Measurements from ENCODE around the gene SLC27A5.
"Not testable (repeated sequence)": the region's sequence is repeated elsewhere in the genome, so short reads cannot be mapped to it uniquely, and the experiment has no call there.

Gene SLC27A5

GRCh38 chr19:58513694-58514563 is 2.1 kb upstream of the SLC27A5 start:
- peaks cover 34 to 51% of the 10 kb centered on the region in 2 donors for H3K4me1 ChIP-seq (ENCODE audit: control insufficient read depth in 1 of 2, insufficient read depth in 2 of 2, low read length in 2 of 2)
- peaks cover 11 to 19% of the 10 kb centered on the region in 2 donors for H3K36me3 ChIP-seq (ENCODE audit: control insufficient read depth in 1 of 2, insufficient read depth in 2 of 2, low read length in 2 of 2)
- no peaks in the 10 kb centered on the region for H3K9me3 ChIP-seq (ENCODE audit: control insufficient read depth in 1 of 2, low read length in 2 of 2)
- peak overlapping the region; percentile 1 for H3K27ac ChIP-seq (ENCODE audit: low read depth, low read length)
- H3K4me3 ChIP-seq (ENCODE audit: low read depth in 1 of 2, low read length in 2 of 2) = peak overlapping the region; percentile 50 to 67
- H3K27me3 ChIP-seq (ENCODE audit: control insufficient read depth in 1 of 2, insufficient read depth in 2 of 2, low read length in 2 of 2) = no peaks in the 10 kb centered on the region
- peak overlapping the region; percentile 42 to 64 for H3K9ac ChIP-seq (ENCODE audit: low read depth in 1 of 2, low read length in 2 of 2)

DNA sequence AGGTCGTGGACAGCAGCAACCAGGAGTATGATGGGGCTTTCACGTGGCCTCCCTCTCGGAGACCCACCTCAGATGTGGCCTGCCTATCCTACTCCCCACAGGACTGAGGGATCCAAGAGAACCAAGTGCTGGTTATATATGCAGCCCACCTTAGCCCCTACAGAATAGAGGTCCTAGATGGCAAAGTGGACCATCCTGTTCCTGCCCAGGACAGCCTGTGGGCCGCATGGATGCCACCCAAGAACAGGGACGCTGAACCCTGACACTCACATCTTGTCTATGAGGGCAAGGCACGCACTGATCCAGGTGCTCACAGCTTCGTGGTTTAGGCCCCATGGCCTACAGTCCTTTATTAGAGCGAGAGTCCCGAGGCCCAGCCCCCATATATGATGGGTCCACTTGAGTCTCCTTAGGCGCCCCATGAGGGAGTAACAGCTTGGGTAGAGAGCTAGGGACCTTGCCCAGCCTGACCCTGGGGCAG is 1.5 kb upstream of the SLC27A5 start:
- Histone ChIP-seq H3K9me3 (ENCODE audit: control insufficient read depth in 1 of 2, low read length in 2 of 2) (no peaks in the 10 kb centered on the region), H3K36me3 (ENCODE audit: control insufficient read depth in 1 of 2, insufficient read depth in 2 of 2, low read length in 2 of 2) (peaks cover 11 to 19% of the 10 kb centered on the region in 2 donors), H3K4me1 (ENCODE audit: control insufficient read depth in 1 of 2, insufficient read depth in 2 of 2, low read length in 2 of 2) (peaks cover 28 to 45% of the 10 kb centered on the region in 2 donors), H3K9ac (ENCODE audit: low read depth in 1 of 2, low read length in 2 of 2) (peak overlapping the region; percentile 42 to 64), H3K27ac (ENCODE audit: low read depth, low read length) (peak overlapping the region; percentile 1), H3K4me3 (ENCODE audit: low read depth in 1 of 2, low read length in 2 of 2) (peak overlapping the region in 1 of 2 donors; percentile 44), H3K27me3 (ENCODE audit: control insufficient read depth in 1 of 2, insufficient read depth in 2 of 2, low read length in 2 of 2) (no peaks in the 10 kb centered on the region)

GRCh38 chr19:58510084-58510862 is 1.5 kb downstream of the SLC27A5 start:
- no peak overlapping the region for H3K9ac ChIP-seq (ENCODE audit: low read depth in 1 of 2, low read length in 2 of 2)
- peaks cover 25 to 28% of the 10 kb centered on the region in 2 donors for H3K4me1 ChIP-seq (ENCODE audit: control insufficient read depth in 1 of 2, insufficient read depth in 2 of 2, low read length in 2 of 2)
- no peaks in the 10 kb centered on the region for H3K27me3 ChIP-seq (ENCODE audit: control insufficient read depth in 1 of 2, insufficient read depth in 2 of 2, low read length in 2 of 2)
- H3K9me3 ChIP-seq (ENCODE audit: control insufficient read depth in 1 of 2, low read length in 2 of 2) = no peaks in the 10 kb centered on the region
- H3K4me3 ChIP-seq (ENCODE audit: low read depth in 1 of 2, low read length in 2 of 2) = no peak overlapping the region
- no peak overlapping the region for H3K27ac ChIP-seq (ENCODE audit: low read depth, low read length)
- H3K36me3 ChIP-seq (ENCODE audit: control insufficient read depth in 1 of 2, insufficient read depth in 2 of 2, low read length in 2 of 2) = peaks cover 0 to 2% of the 10 kb centered on the region in 2 donors

DNA sequence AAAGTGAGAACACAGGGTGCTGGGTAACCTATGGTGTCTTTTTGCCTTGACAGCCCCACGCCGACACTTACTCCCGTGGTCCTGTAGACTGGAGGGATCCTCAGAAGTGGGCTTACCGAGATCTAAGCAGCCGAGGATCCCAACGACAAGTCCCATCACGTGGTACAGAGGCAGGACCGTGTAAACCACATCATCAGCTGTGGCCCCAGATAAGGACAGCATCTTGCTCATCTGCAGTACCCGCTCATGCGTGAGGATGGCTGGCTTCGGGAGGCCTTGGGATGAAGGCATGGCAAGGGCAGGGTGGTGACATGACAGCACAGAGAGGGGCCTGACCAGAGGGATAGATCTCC is 2.1 kb downstream of the SLC27A5 start:
- no peak overlapping the region for H3K27ac ChIP-seq (ENCODE audit: low read depth, low read length)
- H3K36me3 ChIP-seq (ENCODE audit: control insufficient read depth in 1 of 2, insufficient read depth in 2 of 2, low read length in 2 of 2) = peaks cover 0 to 2% of the 10 kb centered on the region in 2 donors
- no peaks in the 10 kb centered on the region for H3K27me3 ChIP-seq (ENCODE audit: control insufficient read depth in 1 of 2, insufficient read depth in 2 of 2, low read length in 2 of 2)
- no peak overlapping the region for H3K9ac ChIP-seq (ENCODE audit: low read depth in 1 of 2, low read length in 2 of 2)
- H3K4me3 ChIP-seq (ENCODE audit: low read depth in 1 of 2, low read length in 2 of 2) = no peak overlapping the region
- H3K4me1 ChIP-seq (ENCODE audit: control insufficient read depth in 1 of 2, insufficient read depth in 2 of 2, low read length in 2 of 2) = peaks cover 25 to 28% of the 10 kb centered on the region in 2 donors
- no peaks in the 10 kb centered on the region for H3K9me3 ChIP-seq (ENCODE audit: control insufficient read depth in 1 of 2, low read length in 2 of 2)

DNA sequence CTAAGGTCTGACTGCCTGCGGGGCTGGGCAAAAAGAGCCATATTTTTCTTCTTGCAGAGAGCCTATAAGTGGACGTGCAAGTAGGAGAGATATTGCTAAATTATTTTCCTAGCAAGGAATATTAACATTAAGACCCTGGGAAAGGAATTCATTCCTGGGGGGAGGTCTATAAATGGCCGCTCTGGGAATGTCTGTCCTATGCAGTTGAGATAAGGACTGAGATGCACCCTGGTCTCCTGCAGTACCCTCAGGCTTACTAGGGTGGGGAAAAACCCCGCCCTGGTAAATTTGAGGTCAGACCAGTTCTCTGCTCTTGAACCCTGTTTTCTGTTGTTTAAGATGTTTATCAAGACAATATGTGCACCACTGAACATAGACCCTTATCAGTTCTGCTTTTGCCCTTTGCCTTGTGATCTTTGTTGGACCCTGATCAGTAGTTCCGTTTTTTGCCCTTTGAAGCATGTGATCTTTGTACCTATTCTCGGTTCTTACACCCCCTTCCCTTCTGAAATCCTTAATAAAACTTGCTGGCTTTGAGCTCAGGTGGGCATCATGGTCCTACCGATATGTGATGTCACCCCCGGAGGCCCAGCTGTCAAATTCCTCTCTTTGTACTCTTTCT is 4.1 kb downstream of the SLC27A5 start:
- peaks cover 11 to 13% of the 10 kb centered on the region in 2 donors for H3K4me1 ChIP-seq (ENCODE audit: control insufficient read depth in 1 of 2, insufficient read depth in 2 of 2, low read length in 2 of 2)
- H3K36me3 ChIP-seq (ENCODE audit: control insufficient read depth in 1 of 2, insufficient read depth in 2 of 2, low read length in 2 of 2); H3K27me3 ChIP-seq (ENCODE audit: control insufficient read depth in 1 of 2, insufficient read depth in 2 of 2, low read length in 2 of 2): not testable (repeated sequence)

GRCh38 chr19:58500242-58500641 is 11.6 kb downstream of the SLC27A5 start:
- Histone ChIP-seq H3K4me1 (ENCODE audit: control insufficient read depth in 1 of 2, insufficient read depth in 2 of 2, low read length in 2 of 2) (peaks cover 8 to 17% of the 10 kb centered on the region in 2 donors), H3K36me3 (ENCODE audit: control insufficient read depth in 1 of 2, insufficient read depth in 2 of 2, low read length in 2 of 2) (no peaks in the 10 kb centered on the region), H3K9ac (ENCODE audit: low read depth in 1 of 2, low read length in 2 of 2) (no peak overlapping the region), H3K4me3 (ENCODE audit: low read depth in 1 of 2, low read length in 2 of 2) (peak overlapping the region; percentile 70 to 74), H3K27ac (ENCODE audit: low read depth, low read length) (no peak overlapping the region), H3K9me3 (ENCODE audit: control insufficient read depth in 1 of 2, low read length in 2 of 2) (no peaks in the 10 kb centered on the region), H3K27me3 (ENCODE audit: control insufficient read depth in 1 of 2, insufficient read depth in 2 of 2, low read length in 2 of 2) (no peaks in the 10 kb centered on the region)

More for the DNA sequence above, 4.1 kb downstream of the SLC27A5 start:
- not testable (repeated sequence) for H3K9ac ChIP-seq (ENCODE audit: low read depth in 1 of 2, low read length in 2 of 2); H3K27ac ChIP-seq (ENCODE audit: low read depth, low read length); H3K4me3 ChIP-seq (ENCODE audit: low read depth in 1 of 2, low read length in 2 of 2); H3K9me3 ChIP-seq (ENCODE audit: control insufficient read depth in 1 of 2, low read length in 2 of 2)

GRCh38 chr19:58499021-58499927 is 12.5 kb downstream of the SLC27A5 start:
- H3K9me3 ChIP-seq (ENCODE audit: control insufficient read depth in 1 of 2, low read length in 2 of 2) = no peaks in the 10 kb centered on the region
- no peak overlapping the region for H3K27ac ChIP-seq (ENCODE audit: low read depth, low read length)
- peak overlapping the region; percentile 70 to 74 for H3K4me3 ChIP-seq (ENCODE audit: low read depth in 1 of 2, low read length in 2 of 2)
- H3K36me3 ChIP-seq (ENCODE audit: control insufficient read depth in 1 of 2, insufficient read depth in 2 of 2, low read length in 2 of 2) = no peaks in the 10 kb centered on the region
- H3K9ac ChIP-seq (ENCODE audit: low read depth in 1 of 2, low read length in 2 of 2) = peak overlapping the region; percentile 56 to 61
- H3K4me1 ChIP-seq (ENCODE audit: control insufficient read depth in 1 of 2, insufficient read depth in 2 of 2, low read length in 2 of 2) = peaks cover 8 to 17% of the 10 kb centered on the region in 2 donors
- no peaks in the 10 kb centered on the region for H3K27me3 ChIP-seq (ENCODE audit: control insufficient read depth in 1 of 2, insufficient read depth in 2 of 2, low read length in 2 of 2)

DNA sequence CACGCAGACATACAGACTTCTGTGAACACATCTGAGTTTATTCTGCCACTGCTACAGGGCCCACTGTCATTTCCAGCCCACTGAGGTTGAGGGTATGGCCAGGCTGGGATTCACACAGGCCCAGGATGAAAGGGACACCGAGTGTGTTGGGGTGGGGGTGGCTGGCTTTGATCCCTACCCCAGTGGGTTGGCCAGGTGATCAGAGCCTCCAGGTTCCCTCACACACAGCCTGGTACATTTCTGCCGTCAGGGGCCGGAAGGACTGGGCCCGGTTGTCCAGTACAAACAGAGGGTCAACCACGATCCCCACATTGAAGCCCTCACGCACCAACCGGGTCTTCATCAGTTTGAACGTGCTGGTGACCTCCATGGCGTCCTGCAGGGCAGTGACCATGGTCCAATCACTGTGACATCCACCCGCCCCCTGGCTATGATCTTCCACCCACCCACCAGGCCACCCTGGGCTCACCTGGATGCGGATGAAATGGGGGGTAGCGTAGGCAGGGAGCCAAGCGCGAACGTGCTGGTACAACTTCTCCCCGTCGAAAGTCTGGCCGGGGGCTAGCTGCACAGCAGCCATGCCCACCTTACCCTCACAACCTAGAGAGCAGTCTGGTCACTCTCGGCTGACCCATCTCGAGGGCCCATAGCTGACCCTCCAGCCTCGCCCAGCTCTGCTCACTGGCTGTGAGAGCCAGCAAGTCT is 13.3 kb downstream of the SLC27A5 start:
- Histone ChIP-seq H3K27me3 (ENCODE audit: control insufficient read depth in 1 of 2, insufficient read depth in 2 of 2, low read length in 2 of 2) (no peaks in the 10 kb centered on the region), H3K27ac (ENCODE audit: low read depth, low read length) (no peak overlapping the region), H3K9ac (ENCODE audit: low read depth in 1 of 2, low read length in 2 of 2) (no peak overlapping the region), H3K4me3 (ENCODE audit: low read depth in 1 of 2, low read length in 2 of 2) (peak overlapping the region; percentile 57 to 69), H3K9me3 (ENCODE audit: control insufficient read depth in 1 of 2, low read length in 2 of 2) (no peaks in the 10 kb centered on the region), H3K36me3 (ENCODE audit: control insufficient read depth in 1 of 2, insufficient read depth in 2 of 2, low read length in 2 of 2) (no peaks in the 10 kb centered on the region), H3K4me1 (ENCODE audit: control insufficient read depth in 1 of 2, insufficient read depth in 2 of 2, low read length in 2 of 2) (peaks cover 8 to 17% of the 10 kb centered on the region in 2 donors)

GRCh38 chr19:58497634-58498170 is 14.1 kb downstream of the SLC27A5 start:
- H3K9me3 ChIP-seq (ENCODE audit: control insufficient read depth in 1 of 2, low read length in 2 of 2) = no peaks in the 10 kb centered on the region
- H3K4me1 ChIP-seq (ENCODE audit: control insufficient read depth in 1 of 2, insufficient read depth in 2 of 2, low read length in 2 of 2) = peaks cover 8 to 17% of the 10 kb centered on the region in 2 donors
- H3K36me3 ChIP-seq (ENCODE audit: control insufficient read depth in 1 of 2, insufficient read depth in 2 of 2, low read length in 2 of 2) = no peaks in the 10 kb centered on the region
- H3K27ac ChIP-seq (ENCODE audit: low read depth, low read length) = no peak overlapping the region
- no peak overlapping the region for H3K4me3 ChIP-seq (ENCODE audit: low read depth in 1 of 2, low read length in 2 of 2)
- H3K9ac ChIP-seq (ENCODE audit: low read depth in 1 of 2, low read length in 2 of 2) = no peak overlapping the region
- no peaks in the 10 kb centered on the region for H3K27me3 ChIP-seq (ENCODE audit: control insufficient read depth in 1 of 2, insufficient read depth in 2 of 2, low read length in 2 of 2)
